Thoracic aorta (tissue), 2 donors: ENCODE measurements around the gene LOC128125822.

ENCODE experiments used
- ATAC-seq: fragments of 150-250 bp; one replicate; pipeline ENCODE4 v1.8.0; 2017; ENCODE audit warnings: low read depth; ENCODE audit not compliant: insufficient number of reproducible peaks, low FRiP score
- DNase-seq: peaks from one replicate; pipeline ENCODE4 v3.0.0-alpha.2; 2020; ENCODE audit warnings: low spot score
- H3K27ac ChIP-seq, 2 donors: fragments of 200-600 bp; sonication (generic); 1 replicate in 1 of 2; 2 replicates in 1 of 2; pipeline ENCODE4 v1.5.1; 2016; ENCODE audit warnings: mild to moderate bottlenecking in 2 of 2, moderate library complexity in 2 of 2
- H3K27me3 ChIP-seq: fragments of 200-600 bp; sonication (generic); replicated peaks from 2 replicates; pipeline ENCODE4 v1.6.0; 2016; ENCODE audit warnings: mild to moderate bottlenecking; ENCODE audit not compliant: insufficient read depth
- H3K36me3 ChIP-seq: fragments of 200-600 bp; sonication (generic); one replicate; pipeline ENCODE4 v1.5.1; 2016
- H3K4me1 ChIP-seq, 2 donors: fragments of 200-600 bp; sonication (generic); 1 replicate in 1 of 2; 2 replicates in 1 of 2; pipeline versions ENCODE4 v1.5.1 to v1.6.0; 2016; ENCODE audit warnings: low read depth in 2 of 2, mild to moderate bottlenecking in 1 of 2; ENCODE audit not compliant: control insufficient read depth in 1 of 2
- H3K4me3 ChIP-seq: fragments of 200-600 bp; sonication (generic); 2 replicates; pipeline ENCODE4 v1.5.1; 2016; ENCODE audit warnings: mild to moderate bottlenecking
- H3K9me3 ChIP-seq: fragments of 200-600 bp; sonication (generic); 2 replicates; pipeline ENCODE4 v1.5.1; 2016
- CTCF ChIP-seq: fragments of 200-600 bp; sonication (generic); IDR thresholded peaks from one replicate; pipeline ENCODE4 v1.5.1; 2019; ENCODE audit warnings: antibody characterized with exemption

Gene LOC128125822

GRCh38 chr6:63561288-63561687, 11.0 kb upstream of the LOC128125822 start:
- Histone ChIP-seq H3K9me3 (no peaks in the 10 kb centered on the region), H3K36me3 (no peaks in the 10 kb centered on the region), H3K4me3 (no peak overlapping the region), H3K27ac (no peak overlapping the region), H3K27me3 (no peaks in the 10 kb centered on the region), H3K4me1 (no peaks in the 10 kb centered on the region)
- no peak for DNase-seq
- TF ChIP-seq CTCF, result no peak
- no peak for ATAC-seq

- H3K9me3 ChIP-seq, result no peaks in the 10 kb centered on the region
- H3K36me3 ChIP-seq, result no peaks in the 10 kb centered on the region
- no peaks in the 10 kb centered on the region for H3K4me1 ChIP-seq
- H3K27ac ChIP-seq, result no peak overlapping the region
- H3K4me3 ChIP-seq, result no peak overlapping the region
- ATAC-seq, result no peak
- no peak for DNase-seq
- H3K27me3 ChIP-seq, result no peaks in the 10 kb centered on the region
- no peak for TF ChIP-seq CTCF
Observed at GRCh38 chr6:63563235-63563634, 9.0 kb upstream of the LOC128125822 start.

- no peak overlapping the region for H3K27ac ChIP-seq
- no peaks in the 10 kb centered on the region for H3K27me3 ChIP-seq
- no peak for ATAC-seq
Observed at GRCh38 chr6:63565058-63565726, 7.1 kb upstream of the LOC128125822 start.

GRCh38 chr6:63565727-63566596, 6.3 kb upstream of the LOC128125822 start:
- no peak for TF ChIP-seq CTCF
- ATAC-seq (no peak), DNase-seq (no peak)
- Histone ChIP-seq H3K4me1 (no peaks in the 10 kb centered on the region), H3K27ac (no peak overlapping the region), H3K36me3 (no peaks in the 10 kb centered on the region), H3K4me3 (no peak overlapping the region), H3K27me3 (no peaks in the 10 kb centered on the region), H3K9me3 (no peaks in the 10 kb centered on the region)

More at GRCh38 chr6:63565058-63565726, 7.1 kb upstream of the LOC128125822 start:
- H3K4me1 ChIP-seq, result no peaks in the 10 kb centered on the region
- DNase-seq, result no peak
- no peak overlapping the region for H3K4me3 ChIP-seq
- no peaks in the 10 kb centered on the region for H3K9me3 ChIP-seq
- H3K36me3 ChIP-seq, result no peaks in the 10 kb centered on the region
- TF ChIP-seq CTCF, result no peak

GRCh38 chr6:63567966-63568365, 4.3 kb upstream of the LOC128125822 start:
- Histone ChIP-seq H3K4me1 (peaks cover 3 to 5% of the 10 kb centered on the region in 2 donors), H3K27ac (no peak overlapping the region), H3K36me3 (no peaks in the 10 kb centered on the region), H3K27me3 (no peaks in the 10 kb centered on the region), H3K4me3 (no peak overlapping the region), H3K9me3 (no peaks in the 10 kb centered on the region)
- DNase-seq, result no peak
- no peak for TF ChIP-seq CTCF
- no peak for ATAC-seq
